Fibroblast of skin of left biceps (primary cell): ENCODE data around the gene SFT2D3.

ENCODE experiments used
- DNase-seq, 2 experiments: peaks; one replicate each; pipeline ENCODE4 v3.0.0-alpha.2; 2013; ENCODE audit warnings: low read depth in 2 of 2

SFT2D3 gene

GRCh38 chr2:127707890-127708648, 6.8 kb downstream of the SFT2D3 start:
- no peak for DNase-seq

- DNase-seq = no peak
Observed at GRCh38 chr2:127709336-127709735, 8.0 kb downstream of the SFT2D3 start.

DNA sequence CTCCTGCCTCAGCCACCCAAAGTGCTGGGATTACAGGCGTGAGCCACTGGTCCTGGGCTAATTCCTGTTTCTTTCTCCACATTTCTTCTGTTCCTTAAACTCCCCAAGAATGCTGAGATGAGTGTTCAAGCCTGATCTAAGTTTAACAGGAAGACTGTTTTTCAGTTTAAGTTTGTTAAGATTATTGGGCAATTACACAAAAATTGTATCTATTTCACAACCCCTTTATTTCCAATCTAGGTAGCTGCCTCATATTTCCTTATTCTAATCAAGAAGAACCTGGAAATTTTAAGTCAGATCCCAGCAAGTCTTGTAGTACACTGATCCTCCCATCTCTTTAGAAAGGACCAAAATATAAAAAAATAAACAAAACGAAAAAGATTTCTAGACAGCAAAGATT, 11.7 kb downstream of the SFT2D3 start:
- no peak for DNase-seq

GRCh38 chr2:127713562-127713961, 12.3 kb downstream of the SFT2D3 start:
- no peak for DNase-seq

DNA sequence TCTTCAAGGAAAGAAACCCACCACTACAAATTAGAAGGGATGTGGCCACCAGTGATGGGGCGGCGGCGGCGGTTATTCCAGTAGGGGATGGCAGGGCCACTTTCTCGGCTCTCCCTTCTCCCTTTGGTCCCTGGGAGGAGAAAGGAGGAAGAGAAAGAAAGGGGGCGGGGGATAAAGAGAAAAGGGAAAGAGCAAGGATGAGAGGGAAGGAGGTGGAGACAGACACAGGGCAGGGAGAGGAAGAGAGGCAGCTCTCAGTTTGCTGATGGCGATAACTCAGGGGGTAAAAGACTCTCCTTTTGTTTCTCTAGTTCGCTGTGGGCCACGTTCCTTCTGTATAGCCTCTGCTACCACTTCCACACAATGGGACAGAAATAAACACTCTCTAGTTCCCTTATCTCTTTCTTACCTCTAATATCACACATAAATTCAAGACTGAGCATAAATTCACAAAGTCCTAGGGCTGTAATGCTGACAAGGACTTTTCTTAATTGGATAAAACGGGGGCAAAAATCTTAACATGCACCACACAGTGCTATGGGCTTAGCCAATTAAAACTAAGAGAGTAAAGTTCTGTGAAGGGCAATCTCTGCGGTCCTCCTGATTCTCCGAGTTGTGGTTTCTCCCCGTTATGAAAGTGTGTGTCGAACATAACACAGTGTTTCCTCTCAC, 14.6 kb downstream of the SFT2D3 start:
- DNase-seq = no peak

DNA sequence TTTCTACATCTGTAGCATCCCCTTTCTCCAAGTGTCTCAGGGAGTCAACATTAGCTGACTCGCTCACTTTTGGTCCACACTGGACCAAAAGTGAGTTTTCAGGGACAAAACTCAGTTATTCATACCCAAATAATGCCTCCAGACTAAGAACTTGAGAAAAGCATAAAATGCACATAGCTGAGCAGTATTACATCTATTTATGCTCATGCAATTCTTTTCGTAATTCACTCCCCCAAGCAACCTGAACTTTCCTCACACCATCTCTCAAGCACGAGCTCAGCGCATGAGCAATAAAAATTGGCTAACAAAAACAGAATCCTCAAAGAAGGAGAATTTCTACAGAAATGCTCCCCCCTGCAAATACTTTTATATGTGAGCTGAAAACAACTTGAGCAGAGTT, 17.0 kb downstream of the SFT2D3 start:
- no peak for DNase-seq

DNA sequence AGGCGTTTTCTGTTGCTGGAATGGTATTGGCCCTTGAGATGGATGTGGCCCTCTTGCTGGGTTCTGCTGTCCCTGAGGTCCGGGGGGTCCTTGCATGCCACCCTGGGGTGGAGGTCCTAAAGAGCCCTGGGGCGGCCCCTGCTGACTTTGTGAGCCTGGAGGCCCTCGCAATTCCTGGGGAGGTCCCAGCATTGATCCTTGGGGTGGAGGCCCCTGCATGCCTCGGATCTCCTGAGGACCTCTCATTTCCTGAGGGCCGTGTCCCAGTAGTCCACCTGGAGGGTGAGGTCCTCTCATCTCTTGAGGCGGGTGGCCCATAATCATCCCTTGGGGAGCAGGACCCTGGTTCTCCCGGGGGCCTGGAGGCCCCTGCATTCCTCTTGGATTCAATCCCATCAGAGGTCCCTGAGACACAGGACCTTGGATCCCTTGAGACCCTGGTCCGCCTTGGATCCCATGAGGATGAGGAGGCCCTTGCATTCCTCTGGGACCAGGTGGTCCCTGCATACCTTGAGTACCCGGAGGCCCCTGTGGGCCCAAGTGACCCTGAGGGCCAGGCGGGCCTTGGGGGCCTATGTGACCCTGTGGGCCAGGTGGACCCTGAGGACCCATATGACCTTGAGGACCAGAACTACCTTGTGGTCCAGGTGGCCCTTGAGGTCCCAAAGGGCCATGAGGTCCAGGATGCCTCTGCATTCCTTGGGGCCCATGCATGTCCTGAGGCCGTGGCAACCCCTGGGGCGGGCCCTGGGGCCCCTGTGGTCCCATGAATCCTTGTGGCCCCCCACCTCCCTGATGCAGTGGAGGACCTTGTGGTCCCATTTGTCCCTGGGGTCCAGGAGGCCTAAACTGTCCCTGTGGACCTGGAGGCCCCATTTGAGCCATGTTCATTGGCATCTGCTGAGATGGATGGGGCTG, 18.3 kb downstream of the SFT2D3 start:
- no peak for DNase-seq

DNA sequence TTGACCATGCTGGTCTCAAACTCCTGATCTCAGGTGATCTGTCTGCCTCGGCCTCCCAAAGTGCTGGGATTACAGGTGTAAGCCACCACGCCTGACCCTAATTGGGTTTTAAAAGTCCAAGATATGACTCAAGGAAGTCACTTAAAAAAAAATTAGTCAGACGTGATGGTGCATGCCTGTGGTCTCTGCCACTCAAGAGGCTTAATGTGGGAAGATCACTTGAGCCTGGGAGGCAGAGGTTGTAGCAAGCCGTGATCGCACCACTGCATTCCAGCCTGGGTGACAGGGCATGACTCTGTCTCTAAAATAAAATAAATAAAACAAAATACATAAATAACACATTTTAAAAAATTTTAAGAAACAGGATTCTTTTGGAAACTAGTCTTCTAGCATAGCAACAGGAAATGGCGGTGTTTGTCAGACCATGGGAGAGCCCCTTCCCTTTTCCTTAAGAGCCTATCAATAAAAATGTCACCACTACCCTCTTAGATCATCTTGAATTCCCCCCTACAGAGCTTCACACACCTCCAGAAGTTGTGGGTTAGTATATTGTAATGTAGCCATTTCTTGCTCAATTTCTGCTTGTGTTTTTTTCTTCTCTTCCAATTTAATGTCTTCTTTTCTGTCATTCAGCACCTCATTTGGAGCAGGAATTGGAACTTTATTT, 20.1 kb downstream of the SFT2D3 start:
- DNase-seq = no peak

DNA sequence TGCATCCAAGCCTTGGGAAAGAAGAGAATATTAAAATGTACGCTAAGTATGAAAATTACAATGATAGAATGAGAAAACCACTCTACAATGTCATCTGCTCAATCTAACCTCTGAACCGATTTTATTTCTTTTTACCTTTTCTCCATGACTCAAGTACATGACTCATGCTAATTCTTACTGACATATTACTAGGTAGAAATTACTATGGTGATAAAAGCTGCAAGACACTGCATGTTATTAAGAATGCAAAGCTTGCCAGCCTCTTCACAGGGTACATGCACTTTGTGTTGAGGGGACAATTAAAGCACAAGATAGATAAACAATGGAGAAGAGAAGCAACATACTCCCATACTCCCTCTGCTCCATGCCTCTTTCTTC, 20.7 kb downstream of the SFT2D3 start:
- DNase-seq = no peak

GRCh38 chr2:127722807-127723206, 21.5 kb downstream of the SFT2D3 start:
- DNase-seq = no peak

- no peak for DNase-seq
Observed at GRCh38 chr2:127726158-127726880, 25.0 kb downstream of the SFT2D3 start.

DNA sequence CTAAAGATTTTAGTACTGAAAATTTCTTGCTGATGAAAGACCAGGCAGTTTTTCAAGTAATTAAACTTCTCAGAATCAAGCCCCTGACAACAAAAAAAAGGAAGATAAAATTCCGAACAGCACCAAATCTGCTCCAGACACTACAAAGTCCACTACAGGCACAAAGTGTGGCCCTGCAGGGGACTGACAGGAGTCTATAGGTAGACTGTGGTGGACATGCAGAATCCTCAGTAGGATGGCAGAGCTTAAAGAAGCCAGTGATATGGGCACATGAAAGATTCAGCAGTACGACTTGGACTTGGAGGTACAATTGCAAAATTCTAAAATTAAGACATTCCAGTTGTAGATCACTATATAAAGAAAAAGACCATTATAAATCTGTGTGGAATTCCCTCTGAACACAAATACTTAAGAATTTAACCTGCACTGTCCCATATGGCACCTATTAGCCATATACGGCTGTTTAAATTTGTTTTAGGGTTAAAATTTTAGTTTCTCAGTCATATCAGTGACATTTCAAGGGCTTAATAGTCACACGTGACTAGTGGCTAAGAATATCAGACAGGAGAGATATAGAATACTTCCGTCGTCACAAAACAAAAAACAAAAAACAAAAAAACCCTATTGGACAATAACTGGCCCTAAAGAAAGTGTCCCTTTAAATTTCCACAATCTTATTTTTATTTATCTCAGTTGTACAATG, 32.0 kb downstream of the SFT2D3 start:
- DNase-seq = no peak

DNA sequence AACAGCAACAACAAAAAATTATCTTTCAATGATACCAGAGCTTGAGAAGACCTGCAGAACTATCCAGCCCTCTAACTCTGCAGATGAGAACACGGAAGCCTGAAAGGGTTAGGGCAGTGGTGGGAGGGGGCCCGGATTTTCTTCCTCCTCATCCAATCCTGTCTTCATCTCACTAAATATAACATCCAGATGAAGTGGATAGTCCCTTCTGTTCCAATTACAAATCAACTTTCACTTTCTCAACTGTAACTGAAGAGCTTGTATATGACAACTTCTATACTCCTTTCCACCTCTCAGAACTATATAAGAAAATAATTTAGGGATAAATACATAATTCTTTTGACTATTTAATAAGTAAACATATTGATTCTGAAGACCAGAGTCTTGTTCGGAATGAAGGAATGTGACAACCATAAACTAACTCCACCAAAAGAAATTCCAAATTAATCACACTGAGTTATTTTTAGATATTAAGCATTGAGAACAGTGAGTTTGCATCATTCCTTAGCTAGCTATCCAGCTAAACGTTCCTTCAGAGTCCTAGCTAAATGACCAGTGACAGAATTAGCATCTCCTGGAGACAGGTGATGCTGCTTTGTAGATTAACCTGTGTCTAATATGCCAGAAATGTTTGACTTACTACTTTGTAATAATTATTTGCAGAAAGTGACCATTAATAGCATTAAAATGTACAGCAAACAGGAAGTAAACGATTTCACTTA, 32.7 kb downstream of the SFT2D3 start:
- no peak for DNase-seq

DNA sequence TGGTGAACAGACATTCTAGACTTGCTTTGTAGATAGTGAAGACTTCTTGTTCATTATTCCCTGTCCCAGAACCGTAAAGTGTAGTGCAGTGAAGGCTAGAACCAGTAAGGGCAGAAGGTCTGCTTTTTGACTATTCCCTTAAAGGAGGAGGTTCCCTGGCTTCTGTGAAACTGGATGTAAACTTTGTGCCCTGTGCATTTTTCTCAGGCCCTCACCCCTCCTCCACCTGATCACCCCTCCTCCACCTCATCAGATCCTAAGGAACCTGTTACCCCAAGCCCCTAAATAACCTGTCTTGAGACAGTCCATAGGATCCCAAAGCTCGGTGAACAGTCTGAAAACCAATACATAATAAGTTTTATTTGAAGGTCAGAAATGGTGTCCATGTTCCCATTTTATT, 33.7 kb downstream of the SFT2D3 start:
- no peak for DNase-seq

DNA sequence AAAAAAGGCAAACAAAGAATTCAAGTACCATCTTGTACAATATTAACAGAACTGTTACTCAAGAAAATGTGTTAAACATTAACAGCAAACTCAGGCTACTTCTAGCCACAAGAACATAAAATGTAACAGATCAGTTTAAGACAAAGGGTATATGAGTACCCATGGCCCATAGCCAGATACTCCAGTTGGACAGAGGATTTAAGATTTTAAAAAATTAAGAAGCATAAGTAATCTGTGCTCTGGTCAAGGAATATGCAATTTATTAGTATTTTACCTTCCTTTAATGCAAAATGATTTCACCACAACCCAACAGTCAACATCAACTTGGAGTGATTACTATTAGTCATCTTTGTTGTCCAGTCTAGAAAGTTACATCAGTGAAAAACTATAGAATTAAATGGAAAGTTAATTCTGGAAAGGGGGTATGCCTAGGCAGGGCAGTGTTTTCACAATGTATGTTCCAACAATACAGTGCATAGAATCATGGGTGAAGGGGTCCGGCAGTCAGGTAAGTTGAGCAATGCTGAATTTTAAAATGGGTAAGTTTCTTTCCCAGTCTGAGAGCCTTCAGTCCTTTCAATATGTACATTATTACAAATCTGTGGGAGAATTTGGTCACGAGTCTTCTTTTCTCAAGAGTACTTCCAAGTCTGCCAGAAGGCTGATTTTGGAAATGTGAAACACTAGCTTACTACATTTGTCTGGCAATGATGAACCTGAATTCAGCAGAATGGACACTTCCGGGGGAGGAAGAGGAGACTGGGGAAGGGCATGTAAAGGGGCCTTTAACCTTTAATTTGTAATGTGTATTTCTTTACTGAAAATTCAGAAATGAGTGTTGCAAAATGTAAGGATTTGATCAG, 34.5 kb downstream of the SFT2D3 start:
- no peak for DNase-seq

DNA sequence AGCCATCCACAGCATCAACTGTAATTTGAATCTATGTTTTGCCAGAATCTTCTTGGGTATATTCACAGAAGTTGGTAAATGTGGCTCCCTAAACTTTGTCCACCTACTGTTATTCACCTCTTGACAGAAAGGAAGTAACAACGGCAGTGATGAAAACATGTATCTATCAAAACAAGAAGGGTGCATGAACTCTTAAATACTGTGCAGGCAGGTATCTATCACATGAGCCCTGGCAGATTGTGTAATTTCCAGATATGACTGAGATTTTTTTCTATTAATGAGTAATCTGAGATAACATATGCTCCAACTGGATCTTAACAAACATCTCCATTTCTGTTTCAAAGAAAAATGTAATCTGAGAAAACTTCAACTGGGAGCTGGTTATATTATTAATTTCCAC, 36.6 kb downstream of the SFT2D3 start:
- no peak for DNase-seq

DNA sequence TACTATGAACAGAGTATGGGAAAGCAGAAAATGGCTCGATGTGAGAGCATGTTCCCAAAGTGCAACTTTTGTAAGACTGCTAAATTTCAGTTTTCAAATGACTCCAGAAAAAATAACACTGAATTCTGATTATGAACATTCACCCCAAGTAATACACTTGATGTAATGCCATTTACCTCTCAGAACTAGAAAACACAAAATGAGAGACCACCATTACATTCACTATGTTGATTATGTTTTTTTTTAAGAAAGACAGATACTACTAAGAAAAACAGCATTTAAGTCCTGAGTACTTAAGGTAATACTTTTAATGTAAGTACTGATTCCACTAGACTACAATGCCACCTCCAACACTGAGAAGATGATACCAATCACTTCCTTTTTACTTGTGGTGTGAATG, 38.5 kb downstream of the SFT2D3 start:
- no peak for DNase-seq

- no peak for DNase-seq
Observed at GRCh38 chr2:127740665-127741288, 39.5 kb downstream of the SFT2D3 start.
